CD4-positive, alpha-beta T cell (primary cell): Measurements from ENCODE around the gene TNFRSF6B. TPM values are rescaled to one million over a fixed set of nuclear protein-coding genes. Genes with fewer than 3 reads are reported as not detected.

Experiments
- ATAC-seq: fragments of 200-7000 bp; cut with Tn5 transposase; one replicate; pipeline ENCODE4 v1.10.0; 2022; ENCODE audit warnings: mild to moderate bottlenecking; ENCODE audit not compliant: poor library complexity
- CTCF ChIA-PET: fragments of 350-600 bp; sonication (Branson Sonifier 250); formaldehyde crosslinking; loops from one replicate; lab custom pipeline; 2021; ENCODE audit warnings: antibody characterized with exemption, inconsistent platforms; lab: Charles Lee
- POLR2A ChIA-PET: fragments of 350-600 bp; sonication (Branson Sonifier 250); formaldehyde crosslinking; loops from one replicate; lab custom pipeline; 2021; ENCODE audit warnings: antibody characterized with exemption, inconsistent platforms; lab: Charles Lee
- DNase-seq, 14 experiments: peaks; one replicate each; pipeline ENCODE4 v3.0.0-alpha.2; 2013 to 2020; ENCODE audit warnings: mixed read lengths in 2 of 14
- H3K27ac ChIP-seq, 2 donors: one replicate each; pipeline versions ENCODE4 v1.5.1 to v1.7.0; 2013; ENCODE audit warnings: low read length in 2 of 2, low read depth in 1 of 2, mild to moderate bottlenecking in 1 of 2
- H3K27me3 ChIP-seq, 2 experiments: 1 replicate in 1 of 2; 2 replicates in 1 of 2; pipeline versions ENCODE4 v1.6.1 to v1.7.0; 2013; ENCODE audit warnings: low read length in 2 of 2, control low read depth in 1 of 2, mild to moderate bottlenecking in 1 of 2, moderate library complexity in 1 of 2; ENCODE audit not compliant: insufficient read depth in 2 of 2, control insufficient read depth in 1 of 2
- H3K36me3 ChIP-seq: one replicate; pipeline ENCODE4 v1.6.1; 2013; ENCODE audit warnings: low read length, control low read depth; ENCODE audit not compliant: insufficient read depth
- H3K4me1 ChIP-seq: one replicate; pipeline ENCODE4 v1.6.1; 2013; ENCODE audit warnings: low read length, control low read depth; ENCODE audit not compliant: insufficient read depth
- H3K4me3 ChIP-seq: one replicate; pipeline ENCODE4 v1.5.1; 2013; ENCODE audit warnings: mild to moderate bottlenecking, low read length, moderate library complexity
- H3K9me3 ChIP-seq, 2 experiments: 1 replicate in 1 of 2; 2 replicates in 1 of 2; pipeline versions ENCODE4 v1.6.1 to v1.7.0; 2013; ENCODE audit warnings: low read length in 2 of 2, mild to moderate bottlenecking in 2 of 2, control low read depth in 1 of 2, moderate library complexity in 1 of 2; ENCODE audit not compliant: control insufficient read depth in 1 of 2, insufficient read depth in 1 of 2
- H3K27ac Mint-ChIP-seq: one replicate; pipeline ENCODE4 v1.8.0; 2020; ENCODE audit warnings: mixed read lengths
- H3K27me3 Mint-ChIP-seq: one replicate; pipeline ENCODE4 v1.8.0; 2021; ENCODE audit warnings: mixed read lengths
- H3K36me3 Mint-ChIP-seq: one replicate; pipeline ENCODE4 v1.8.0; 2021; ENCODE audit warnings: low read depth, mixed read lengths
- H3K4me1 Mint-ChIP-seq: one replicate; pipeline ENCODE4 v1.8.0; 2021; ENCODE audit warnings: low read depth, mixed read lengths
- H3K4me3 Mint-ChIP-seq: one replicate; pipeline ENCODE4 v1.8.0; 2020; ENCODE audit warnings: mild to moderate bottlenecking, mixed read lengths
- H3K9me3 Mint-ChIP-seq: one replicate; pipeline ENCODE4 v1.8.0; 2020; ENCODE audit warnings: mixed read lengths
- CTCF ChIP-seq: fragments of 200-600 bp; IDR thresholded peaks from one replicate; pipeline ENCODE4 v1.8.0; 2022; ENCODE audit warnings: antibody characterized with exemption, mild to moderate bottlenecking
- intact Hi-C, 2 experiments: fragments of 100-400 bp; cut with DNase I in 1 of 2; cut with micrococcal nuclease in 1 of 2; formaldehyde crosslinking; loops; one replicate each; pipeline versions ENCODE4 v1.15.1 to v1.9.0; 2023 to 2025; cut with DNase I, micrococcal nuclease
- total RNA-seq, 174 experiments: library from RNA in 2 of 174; stranded (reverse) in 2 of 174; gene quantifications; one replicate each; pipeline ENCODE4 v1.2.3 and lab custom pipeline; 2021 to 2026

The TNFRSF6B gene
- total RNA-seq, 2 experiments from 2014 or later = 2.5 to 2.6 TPM

GRCh38 chr20:63706027-63706695 lies 9.7 kb downstream of the TNFRSF6B start:
- Histone ChIP-seq H3K4me1 (peaks cover 47% of the 10 kb centered on the region), H3K27me3 (no peaks in the 10 kb centered on the region), H3K36me3 (peaks cover 52% of the 10 kb centered on the region), H3K4me3 (peak overlapping the region; percentile 76), H3K27ac (peak overlapping the region; percentile 17 to 71), H3K9me3 (no peaks in the 10 kb centered on the region)
- peak overlapping the region; percentile 88 for H3K4me3 Mint-ChIP-seq
- ChIA-PET CTCF (interaction anchor here (0.6 to 3.9 kb wide), 14 partner anchors 21 to 332 kb away, joined by 3 to 44 read pairs (median 4); partner anchors contain the start of genes LIME1, RTEL1, SLC2A4RG and TPD52L2), POLR2A (interaction anchor here (0.9 to 5.0 kb wide), 8 partner anchors 8 to 185 kb away, joined by 3 to 168 read pairs (median 13); partner anchors contain the start of genes GMEB2, LIME1, PPDPF and SLC2A4RG)
- H3K4me1 Mint-ChIP-seq = peaks cover 37% of the 10 kb centered on the region
- TF ChIP-seq CTCF = no peak
- intact Hi-C loops = loop anchor here (1.0 to 10.0 kb wide), 10 partner anchors 31 to 356 kb away; partner anchors contain the start of genes SAMD10 (in 2 of the 2), LIME1 (in 1 of the 2), RTEL1 (in 1 of the 2) and TCEA2 (in 1 of the 2)
- H3K27me3 Mint-ChIP-seq = no peaks in the 10 kb centered on the region
- ATAC-seq (no peak), DNase-seq (peak in 1 of 14 experiments; percentile 26)
- peaks cover 48% of the 10 kb centered on the region for H3K36me3 Mint-ChIP-seq
- H3K9me3 Mint-ChIP-seq = no peaks in the 10 kb centered on the region
- peak overlapping the region; percentile 89 for H3K27ac Mint-ChIP-seq

GRCh38 chr20:63706852-63707557 lies 10.6 kb downstream of the TNFRSF6B start:
- H3K4me3 ChIP-seq = peak overlapping the region; percentile 76
- no peaks in the 10 kb centered on the region for H3K27me3 ChIP-seq
- intact Hi-C loops = loop anchor here (1.0 to 10.0 kb wide), 14 partner anchors 30 to 355 kb away; partner anchors contain the start of genes RTEL1 (in 2 of the 2), SAMD10 (in 2 of the 2), LIME1 (in 1 of the 2) and TCEA2 (in 1 of the 2)
- TF ChIP-seq CTCF = peak; percentile 61
- peaks cover 41% of the 10 kb centered on the region for H3K4me1 Mint-ChIP-seq
- peak overlapping the region; percentile 17 to 71 for H3K27ac ChIP-seq
- peak overlapping the region; percentile 89 for H3K27ac Mint-ChIP-seq
- ChIA-PET CTCF (interaction anchor here (0.6 to 3.9 kb wide), 21 partner anchors 20 to 331 kb away, joined by 3 to 44 read pairs (median 5); partner anchors contain the start of genes LIME1, PRPF6, RTEL1 and SLC2A4RG), POLR2A (interaction anchor here (0.7 to 5.0 kb wide), 17 partner anchors 9 to 186 kb away, joined by 3 to 168 read pairs (median 8); partner anchors contain the start of genes GMEB2, LIME1, PPDPF and PTK6)
- no peaks in the 10 kb centered on the region for H3K9me3 ChIP-seq
- peak; percentile 45 to 83 (median 63) for DNase-seq
- no peaks in the 10 kb centered on the region for H3K9me3 Mint-ChIP-seq
- no peaks in the 10 kb centered on the region for H3K27me3 Mint-ChIP-seq
- peaks cover 44% of the 10 kb centered on the region for H3K4me1 ChIP-seq
- peaks cover 57% of the 10 kb centered on the region for H3K36me3 Mint-ChIP-seq
- peak overlapping the region; percentile 88 for H3K4me3 Mint-ChIP-seq
- peak; percentile 66 for ATAC-seq
- peaks cover 60% of the 10 kb centered on the region for H3K36me3 ChIP-seq
